ENCODE measurements around the gene NIM1K.
"Not testable (repeated sequence)": the region's sequence is repeated elsewhere in the genome, so short reads cannot be mapped to it uniquely, and the experiment has no call there.

NIM1K gene

GRCh38 chr5:43231977-43232376 lies 40.0 kb downstream of the NIM1K start:
- no peak for DNase-seq

- no peak for DNase-seq
These were observed 41.2 kb downstream of the NIM1K start for GRCh38 chr5:43232943-43233833.

DNA sequence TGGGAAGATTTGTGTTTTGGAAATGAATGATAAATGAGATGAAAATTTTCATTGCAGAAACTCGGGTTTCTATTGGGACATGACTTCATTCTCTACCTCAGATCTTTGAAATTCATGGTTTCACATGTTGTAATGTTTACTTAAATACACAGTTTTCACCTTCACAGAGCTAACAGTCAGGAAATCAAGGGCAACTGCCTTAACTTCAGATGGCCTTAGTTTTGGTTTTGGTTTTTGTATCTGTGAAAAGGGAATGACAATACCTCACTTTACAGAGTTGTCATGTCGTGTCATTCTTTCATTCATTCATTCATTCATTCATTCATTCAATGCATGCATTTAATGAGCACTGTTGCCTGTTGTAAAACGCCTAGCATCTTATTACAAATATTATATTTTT lies 41.9 kb downstream of the NIM1K start:
- DNase-seq = no peak

DNA sequence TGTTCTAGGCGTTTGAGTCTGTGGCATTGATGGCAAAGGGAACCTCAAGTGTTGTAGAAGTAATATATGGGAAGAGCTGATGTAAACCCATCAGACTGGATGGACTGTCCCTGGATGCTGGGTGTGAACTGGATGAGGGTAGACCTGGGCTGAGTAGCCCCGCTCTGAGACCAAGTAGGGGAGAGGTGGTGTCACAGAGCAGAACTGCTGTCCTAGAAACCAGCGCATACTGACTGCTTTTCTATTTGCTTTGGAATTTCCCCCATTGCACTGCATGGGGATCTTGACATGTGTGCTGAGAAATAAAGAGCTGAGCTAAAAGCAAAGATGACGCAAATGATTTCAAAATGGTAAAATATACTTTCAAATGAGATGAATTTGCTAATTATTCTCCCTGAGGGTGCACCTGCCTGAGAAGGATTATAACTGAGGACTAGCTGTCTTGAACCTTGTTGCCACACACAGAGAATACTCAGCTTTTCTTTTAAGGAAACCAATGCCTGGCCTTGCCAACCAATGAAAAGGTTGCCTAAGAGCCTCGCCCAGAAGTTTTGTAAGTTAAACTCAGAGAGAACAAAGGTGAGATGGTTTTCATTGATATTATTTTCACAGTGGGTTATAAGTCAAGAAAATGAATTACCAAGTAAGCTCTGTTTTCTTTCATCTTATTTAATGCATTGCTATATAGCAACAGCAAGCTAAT lies 44.8 kb downstream of the NIM1K start:
- DNase-seq = no peak

- no peak for DNase-seq
These were observed 50.2 kb downstream of the NIM1K start for GRCh38 chr5:43242196-43242595.

- no peak for DNase-seq
These were observed 51.2 kb downstream of the NIM1K start for GRCh38 chr5:43243270-43243669.

GRCh38 chr5:43244823-43245565 lies 53.0 kb downstream of the NIM1K start:
- DNase-seq = no peak

GRCh38 chr5:43245724-43246385 lies 53.8 kb downstream of the NIM1K start:
- DNase-seq = no peak

GRCh38 chr5:43251754-43252153 lies 59.7 kb downstream of the NIM1K start:
- DNase-seq = no peak

GRCh38 chr5:43255704-43256103 lies 63.7 kb downstream of the NIM1K start:
- DNase-seq = no peak

DNA sequence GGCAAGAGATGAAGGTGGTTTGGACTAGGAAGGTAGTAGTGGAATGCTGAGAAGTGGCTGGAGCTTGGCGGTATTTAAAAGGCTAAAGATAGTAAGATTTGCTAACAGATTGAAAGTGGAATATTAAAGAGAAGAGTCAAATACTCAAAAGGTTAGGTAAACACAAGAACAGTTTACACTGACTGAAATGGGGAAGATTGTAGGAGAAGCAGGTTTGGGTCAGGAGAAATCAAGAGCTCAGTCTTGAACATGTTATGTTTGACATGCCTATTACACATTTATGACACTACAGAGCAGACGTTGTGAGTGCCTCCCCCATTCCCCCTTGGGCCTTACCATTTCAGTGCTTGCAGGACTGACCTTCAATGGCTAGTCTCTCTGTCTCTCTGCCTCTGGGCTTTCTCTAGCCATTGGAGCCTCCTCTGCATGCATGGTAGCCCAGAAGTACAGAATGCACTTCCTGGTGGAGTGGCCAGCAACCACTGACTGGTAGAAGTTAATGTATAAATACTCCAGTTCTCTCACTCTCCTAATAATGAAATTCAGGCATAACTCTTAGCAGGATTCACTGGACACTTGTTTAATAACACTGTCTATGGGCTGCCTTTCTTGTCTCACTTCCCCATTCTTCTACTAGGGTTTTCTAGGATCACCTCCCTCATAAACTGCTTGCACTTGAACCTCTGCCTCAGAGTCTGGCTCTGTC lies 64.4 kb downstream of the NIM1K start:
- no peak for DNase-seq

GRCh38 chr5:43258116-43258515 lies 66.1 kb downstream of the NIM1K start:
- DNase-seq = no peak

DNA sequence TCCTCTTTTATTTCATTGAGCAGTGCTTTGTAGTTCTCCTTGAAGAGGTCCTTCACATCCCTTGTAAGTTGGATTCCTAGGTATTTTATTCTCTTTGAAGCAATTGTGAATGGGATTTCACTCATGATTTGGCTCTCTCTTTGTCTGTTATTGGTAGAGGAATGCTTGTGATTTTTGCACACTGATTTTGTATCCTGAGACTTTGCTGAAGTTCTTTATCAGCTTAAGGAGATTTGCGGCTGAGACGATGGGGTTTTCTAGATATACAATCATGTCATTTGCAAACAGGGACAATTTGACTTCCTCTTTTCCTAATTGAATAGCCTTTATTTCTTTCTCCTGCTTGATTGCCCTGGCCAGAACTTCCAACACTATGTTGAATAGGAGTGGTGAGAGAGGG lies 70.2 kb downstream of the NIM1K start:
- not testable (repeated sequence) for DNase-seq

- no peak for DNase-seq
These were observed 76.3 kb downstream of the NIM1K start for GRCh38 chr5:43268188-43268820.

GRCh38 chr5:43270645-43271044 lies 78.6 kb downstream of the NIM1K start:
- no peak for DNase-seq

DNA sequence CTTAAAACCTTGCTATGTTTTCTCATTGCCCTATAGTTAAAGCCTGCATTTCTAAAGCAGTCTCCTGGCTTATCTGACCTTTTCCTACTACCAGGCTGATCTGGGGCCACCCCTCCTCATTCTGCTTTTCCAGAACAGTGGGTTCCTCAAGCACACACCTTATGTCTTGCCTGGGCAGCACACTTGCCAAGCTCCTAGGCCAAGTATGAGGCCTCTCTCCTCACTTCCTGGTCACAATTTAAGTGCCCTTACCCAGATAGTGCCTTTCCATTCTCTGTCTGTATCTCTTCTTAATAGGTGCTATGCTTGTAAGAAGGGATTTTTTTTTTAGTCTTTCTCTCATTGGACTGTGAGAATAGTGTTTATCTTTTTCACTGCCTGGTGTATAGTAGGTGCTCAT lies 81.5 kb downstream of the NIM1K start:
- DNase-seq = no peak

DNA sequence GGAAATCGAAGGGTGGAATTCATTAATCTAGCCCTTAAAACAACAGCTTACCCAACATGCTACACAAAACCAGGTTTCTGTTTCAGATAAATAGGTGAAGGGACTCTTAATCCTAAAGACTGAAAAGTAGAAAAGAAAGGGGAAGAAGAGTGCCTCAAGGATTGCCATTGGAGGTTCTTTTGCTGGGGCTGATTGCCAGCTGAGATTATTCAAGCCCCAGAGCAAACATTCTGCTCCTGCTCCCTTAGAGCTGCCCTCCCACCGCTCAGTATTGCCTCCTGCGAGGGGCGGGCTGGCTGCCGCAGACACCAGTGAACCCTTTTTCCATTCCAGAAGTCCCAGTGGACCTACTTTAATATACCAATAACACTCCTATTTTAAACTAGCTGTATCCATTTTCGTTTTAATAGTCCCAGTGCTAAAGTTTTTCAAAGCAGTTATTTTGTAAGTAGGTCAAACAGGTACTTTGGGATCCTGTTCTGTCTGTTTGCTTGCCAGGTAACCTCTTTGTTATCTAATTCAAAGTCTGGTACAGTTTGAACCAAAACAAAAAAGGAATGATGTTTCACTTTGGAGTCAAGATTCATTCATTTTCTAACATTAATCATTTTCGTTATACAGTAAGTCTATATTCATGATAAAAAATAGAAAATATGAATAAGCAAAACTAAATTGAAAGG lies 82.5 kb downstream of the NIM1K start:
- DNase-seq = no peak

DNA sequence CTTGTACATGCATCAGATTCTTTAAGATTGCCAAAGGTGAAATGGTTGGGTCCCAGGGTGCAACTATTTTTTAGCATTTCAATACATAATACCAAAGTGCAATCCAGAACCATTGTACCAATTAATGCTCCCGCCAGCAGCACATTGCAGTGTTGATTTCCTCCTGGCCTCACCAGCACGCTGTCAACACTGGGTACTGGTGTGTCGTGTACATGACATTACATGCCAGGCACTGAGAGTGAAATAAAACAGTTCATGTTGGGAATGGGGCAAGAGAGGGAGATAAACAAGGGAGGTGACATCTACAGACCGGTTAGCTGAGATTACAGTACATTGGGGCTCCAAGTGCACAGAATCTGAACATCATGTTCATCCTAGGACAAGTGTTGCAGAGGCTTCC lies 83.4 kb downstream of the NIM1K start:
- DNase-seq = no peak

GRCh38 chr5:43279548-43280274 lies 87.7 kb downstream of the NIM1K start:
- no peak for DNase-seq

DNA sequence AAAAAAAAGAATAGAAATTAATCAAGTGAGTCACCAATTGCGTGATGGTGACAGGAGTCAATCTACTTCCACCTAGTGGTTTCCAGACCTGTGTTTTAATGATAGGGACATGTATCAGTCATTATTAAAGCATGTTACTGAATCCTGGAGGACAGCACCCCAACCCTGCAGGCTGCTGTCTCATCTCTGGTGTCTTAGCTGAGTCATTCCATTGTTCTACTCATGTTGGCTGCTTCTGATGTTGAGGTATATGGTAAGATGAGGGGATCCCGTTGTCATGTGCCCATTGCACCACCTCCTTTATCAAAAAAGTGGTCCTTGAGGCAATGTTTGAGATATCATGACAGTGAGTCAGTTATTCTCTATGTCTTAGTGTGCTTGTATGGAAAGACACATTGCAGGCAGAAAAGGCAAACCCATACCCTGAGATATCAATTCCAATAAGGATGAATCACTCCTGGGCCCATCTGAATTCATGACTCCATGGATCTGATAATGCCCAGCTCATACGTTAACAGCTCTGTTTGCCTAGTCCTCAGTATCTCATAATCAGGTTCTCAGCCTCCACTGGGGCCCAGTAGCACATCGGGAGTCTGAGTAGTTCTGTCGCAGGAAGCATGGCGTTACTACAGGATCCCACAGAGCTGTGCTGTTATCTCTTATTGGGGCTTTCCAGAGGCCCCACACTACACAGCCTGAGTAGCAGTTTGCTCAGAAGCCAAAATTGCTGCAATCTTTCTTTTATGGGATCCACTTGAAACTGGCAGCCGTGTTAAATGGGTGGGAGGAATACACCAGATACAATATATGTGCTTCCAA lies 90.0 kb downstream of the NIM1K start:
- no peak for DNase-seq

All from GOT3 (cell line).